Measurements from ENCODE around the gene BLOC1S5. TPM values are rescaled to one million over a fixed set of nuclear protein-coding genes. Genes with fewer than 3 reads are reported as not detected.
"Not testable (repeated sequence)": the region's sequence is repeated elsewhere in the genome, so short reads cannot be mapped to it uniquely, and the experiment has no call there.

Gene BLOC1S5
- polyA plus RNA-seq, 2 of the 4 experiments (the other 2 are of a cell fraction): 10.2 to 10.8 TPM

GRCh38 chr6:8041913-8042583 is 22.1 kb downstream of the BLOC1S5 start:
- DNase-seq (ENCODE audit: low read depth in 1 of 2, low spot score in 1 of 2): no peak
- CTCF ChIA-PET: interaction anchor here (1.0 kb wide), 1 partner anchor 320 kb away, joined by 3 read pairs; no protein-coding TSS in a partner anchor
- Histone ChIP-seq H3K9me3 (no peaks in the 10 kb centered on the region), H3K4me3 (no peak overlapping the region), H3K4me2 (no peak overlapping the region), H3K27ac (no peak overlapping the region), H3K4me1 (peaks cover under 1% of the 10 kb centered on the region; the same call in 2 of the 3 replicates)
- FAIRE-seq: no peak
- POLR2A ChIA-PET: no interaction called here
- WGBS (ENCODE audit: missing lambda C conversion rate): 91% methylated on average over 9 of the region's 9 CpGs
- TF ChIP-seq NR3C1 (IDR thresholded peaks at IDR 0.05) (no peak), POLR2A (IDR thresholded peaks at IDR 0.05; ENCODE audit: low read length) (no peak), ZSCAN20 (CRISPR knock-in tag; IDR thresholded peaks at IDR 0.05) (no peak), TP53 (CRISPR knock-in tag; IDR thresholded peaks at IDR 0.05) (no peak), GATA3 (IDR thresholded peaks at IDR 0.05; ENCODE audit: borderline replicate concordance) (no peak), RAD21 (conservative IDR thresholded peaks at IDR 0.05 in 1 of 2, IDR thresholded peaks at IDR 0.05 in 1 of 2) (no peak), HDAC2 (IDR thresholded peaks at IDR 0.05) (no peak), USF2 (IDR thresholded peaks at IDR 0.05) (no peak), CHD4 (IDR thresholded peaks at IDR 0.05; ENCODE audit: borderline replicate concordance) (no peak), CEBPB (IDR thresholded peaks at IDR 0.05) (no peak), NPAS2 (CRISPR knock-in tag; IDR thresholded peaks at IDR 0.05; ENCODE audit: borderline replicate concordance) (no peak), EP300 (IDR thresholded peaks at IDR 0.05) (no peak), EHF (CRISPR knock-in tag; IDR thresholded peaks at IDR 0.05) (no peak), BHLHE40 (IDR thresholded peaks at IDR 0.05; ENCODE audit: low read depth, low read length) (no peak), HOXB13 (CRISPR knock-in tag; IDR thresholded peaks at IDR 0.05; ENCODE audit: low read depth) (no peak), HMGXB4 (CRISPR knock-in tag; IDR thresholded peaks at IDR 0.05; ENCODE audit: borderline replicate concordance) (no peak), RCOR1 (IDR thresholded peaks at IDR 0.05; ENCODE audit: low read depth, low read length) (no peak), E2F6 (IDR thresholded peaks at IDR 0.05; ENCODE audit: borderline replicate concordance, low read depth) (no peak), EHMT2 (IDR thresholded peaks at IDR 0.05; ENCODE audit: low read depth) (no peak), POLR2AphosphoS2 (conservative IDR thresholded peaks at IDR 0.05; ENCODE audit: low read length) (no peak)
- ATAC-seq: no peak

- H3K4me3 ChIP-seq; H3K4me1 ChIP-seq; FAIRE-seq; H3K4me2 ChIP-seq; POLR2A ChIA-PET; H3K9me3 ChIP-seq; ATAC-seq; DNase-seq (ENCODE audit: low read depth in 1 of 2, low spot score in 1 of 2); H3K27ac ChIP-seq; CTCF ChIA-PET: not testable (repeated sequence)
- 86% methylated on average over 3 of the region's 3 CpGs for WGBS (ENCODE audit: missing lambda C conversion rate)
These were observed 30.1 kb downstream of the BLOC1S5 start for GRCh38 chr6:8034107-8034506.

- no peak for FAIRE-seq
- H3K4me3 ChIP-seq: no peak overlapping the region
- H3K9me3 ChIP-seq: no peaks in the 10 kb centered on the region
- DNase-seq (ENCODE audit: low read depth in 1 of 2, low spot score in 1 of 2): no peak
- 92% methylated on average over 5 of the region's 5 CpGs for WGBS (ENCODE audit: missing lambda C conversion rate)
- no peak for ATAC-seq
- H3K4me2 ChIP-seq: no peak overlapping the region
- H3K4me1 ChIP-seq: peaks cover 6% of the 10 kb centered on the region; the same call in 1 of the 3 replicates
- CTCF ChIA-PET: interaction anchor here (1.3 kb wide), 2 partner anchors 13 to 27 kb away, joined by 3 to 4 read pairs; no protein-coding TSS in a partner anchor
- H3K27ac ChIP-seq: no peak overlapping the region
- POLR2A ChIA-PET: no interaction called here
- TF ChIP-seq MAFK (IDR thresholded peaks at IDR 0.05; ENCODE audit: partially characterized antibody) (no peak), REST (IDR thresholded peaks at IDR 0.05) (no peak), TFCP2L1 (CRISPR knock-in tag; IDR thresholded peaks at IDR 0.05) (no peak), ZC3H11A (IDR thresholded peaks at IDR 0.05) (no peak), FOSB (CRISPR knock-in tag; IDR thresholded peaks at IDR 0.05) (no peak), EP300 (IDR thresholded peaks at IDR 0.05) (no peak), HEYL (CRISPR knock-in tag; IDR thresholded peaks at IDR 0.05) (no peak), BCL3 (IDR thresholded peaks at IDR 0.05) (no peak), POLR2AphosphoS2 (conservative IDR thresholded peaks at IDR 0.05; ENCODE audit: low read length) (no peak), CBX2 (IDR thresholded peaks at IDR 0.05; ENCODE audit: borderline replicate concordance, low read depth) (no peak)
These were observed 33.3 kb downstream of the BLOC1S5 start for GRCh38 chr6:8030920-8031319.

Measured in A549 (cell line).